Measurements from ENCODE around the gene LRRC3.
A peak's percentile ranks its signal among the peaks of the same experiment; 100 is the strongest.

The LRRC3 gene

GRCh38 chr21:44480200-44481053 is 25.1 kb downstream of the LRRC3 start:
- no peak for DNase-seq

- no peak for DNase-seq
These were observed 27.4 kb downstream of the LRRC3 start for GRCh38 chr21:44482581-44483287.

- DNase-seq, result no peak
These were observed 28.3 kb downstream of the LRRC3 start for GRCh38 chr21:44483288-44484237.

- no peak for DNase-seq
These were observed 29.4 kb downstream of the LRRC3 start for GRCh38 chr21:44484498-44485253.

GRCh38 chr21:44485254-44485793 is 30.0 kb downstream of the LRRC3 start:
- peak; percentile 23 for DNase-seq

- DNase-seq, result no peak
These were observed 30.5 kb downstream of the LRRC3 start for GRCh38 chr21:44485796-44486195.

GRCh38 chr21:44486302-44486701 is 31.0 kb downstream of the LRRC3 start:
- no peak for DNase-seq

GRCh38 chr21:44487831-44488230 is 32.5 kb downstream of the LRRC3 start:
- DNase-seq, result peak; percentile 20

GRCh38 chr21:44489962-44490361 is 34.7 kb downstream of the LRRC3 start:
- DNase-seq, result no peak

GRCh38 chr21:44490405-44490804 is 35.1 kb downstream of the LRRC3 start:
- no peak for DNase-seq

GRCh38 chr21:44490816-44491215 is 35.5 kb downstream of the LRRC3 start:
- no peak for DNase-seq

- DNase-seq, result no peak
These were observed 37.5 kb downstream of the LRRC3 start for GRCh38 chr21:44492567-44493385.

- DNase-seq, result no peak
These were observed 39.1 kb downstream of the LRRC3 start for GRCh38 chr21:44494418-44494817.

- DNase-seq, result no peak
These were observed 39.6 kb downstream of the LRRC3 start for GRCh38 chr21:44494956-44495355.

- no peak for DNase-seq
These were observed 40.6 kb downstream of the LRRC3 start for GRCh38 chr21:44495611-44496563.

GRCh38 chr21:44496564-44497550 is 41.5 kb downstream of the LRRC3 start:
- no peak for DNase-seq

- no peak for DNase-seq
These were observed 42.4 kb downstream of the LRRC3 start for GRCh38 chr21:44497703-44498126.

All from activated gamma-delta T cell treated with Interleukin-2 at 50 U/mL for 16 hours (primary cell).